ENCODE results near the gene ROGDI.
A peak's percentile ranks its signal among the peaks of the same experiment; 100 is the strongest.

ROGDI gene

GRCh38 chr16:4801962-4802658 is at the start of gene ROGDI:
Gene ROGDI, minus strand, starts transcription at chr16:4802633. Its CDS starts 62 bp downstream, at chr16:4802571.
- DNase-seq: peak; percentile 90

GRCh38 chr16:4850211-4850610 is 47.8 kb upstream of the ROGDI start:
- DNase-seq: no peak

GRCh38 chr16:4847774-4848587 is 45.5 kb upstream of the ROGDI start:
- peak; percentile 40 for DNase-seq

GRCh38 chr16:4846901-4847773 is 44.7 kb upstream of the ROGDI start, which contains the start of the genes GLYR1 and UBN1:
Gene GLYR1, minus strand, starts transcription at chr16:4847288. Its CDS starts 23 bp downstream, at chr16:4847265.
Gene UBN1, plus strand, starts transcription at chr16:4847481. Its CDS starts 5,437 bp downstream, at chr16:4852918.
- DNase-seq: peak; percentile 99

- peak; percentile 26 for DNase-seq
These were observed 44.1 kb upstream of the ROGDI start for GRCh38 chr16:4846503-4846900.

GRCh38 chr16:4840984-4841383 is 38.6 kb upstream of the ROGDI start:
- no peak for DNase-seq

GRCh38 chr16:4839942-4840341 is 37.5 kb upstream of the ROGDI start:
- no peak for DNase-seq

GRCh38 chr16:4837733-4838501 is 35.5 kb upstream of the ROGDI start:
- no peak for DNase-seq

GRCh38 chr16:4836727-4837126 is 34.3 kb upstream of the ROGDI start:
- no peak for DNase-seq

- no peak for DNase-seq
These were observed 31.2 kb upstream of the ROGDI start for GRCh38 chr16:4833584-4833983.

GRCh38 chr16:4832698-4833343 is 30.4 kb upstream of the ROGDI start:
- no peak for DNase-seq

- DNase-seq: no peak
These were observed 29.2 kb upstream of the ROGDI start for GRCh38 chr16:4831616-4832015.

GRCh38 chr16:4830408-4830807 is 28.0 kb upstream of the ROGDI start:
- no peak for DNase-seq

- no peak for DNase-seq
These were observed 26.3 kb upstream of the ROGDI start for GRCh38 chr16:4828567-4829321.

GRCh38 chr16:4826980-4827379 is 24.5 kb upstream of the ROGDI start:
- DNase-seq: no peak

- DNase-seq: no peak
These were observed 24.1 kb upstream of the ROGDI start for GRCh38 chr16:4826526-4826925.

GRCh38 chr16:4825196-4825595 is 22.8 kb upstream of the ROGDI start:
- DNase-seq: no peak

- no peak for DNase-seq
These were observed 18.2 kb upstream of the ROGDI start for GRCh38 chr16:4820652-4821051.

- no peak for DNase-seq
These were observed 12.2 kb upstream of the ROGDI start for GRCh38 chr16:4814542-4815173.

GRCh38 chr16:4814046-4814445 is 11.6 kb upstream of the ROGDI start:
- no peak for DNase-seq

Data from CD4-positive, alpha-beta T cell treated with Interleukin-21 for 1 hour (primary cell).